ENCODE measurements around the gene INO80C.

DNA sequence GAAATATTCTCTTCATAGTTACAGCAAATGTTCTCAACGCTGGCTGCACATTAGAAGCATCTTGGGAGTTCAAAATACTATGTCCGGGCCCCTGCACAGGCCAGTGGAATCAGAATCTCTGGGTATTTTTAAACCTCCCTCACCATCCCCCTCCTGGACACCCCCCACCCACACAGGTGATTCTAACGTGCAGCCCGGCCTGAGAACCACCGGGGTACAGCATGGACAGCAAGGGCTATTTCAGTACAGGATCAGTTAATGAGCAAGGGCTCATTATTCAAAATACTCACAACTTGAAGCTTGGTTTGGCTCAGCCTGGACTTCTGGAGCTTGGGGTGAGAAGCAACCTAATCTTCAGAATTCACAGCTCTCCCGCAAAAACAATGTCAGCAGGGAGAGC, 31.4 kb downstream of the INO80C start:
- no peak for TF ChIP-seq EZH2 (IDR thresholded peaks at IDR 0.05; ENCODE audit: borderline replicate concordance, low read length)
- TF ChIP-seq, protein P1, sequence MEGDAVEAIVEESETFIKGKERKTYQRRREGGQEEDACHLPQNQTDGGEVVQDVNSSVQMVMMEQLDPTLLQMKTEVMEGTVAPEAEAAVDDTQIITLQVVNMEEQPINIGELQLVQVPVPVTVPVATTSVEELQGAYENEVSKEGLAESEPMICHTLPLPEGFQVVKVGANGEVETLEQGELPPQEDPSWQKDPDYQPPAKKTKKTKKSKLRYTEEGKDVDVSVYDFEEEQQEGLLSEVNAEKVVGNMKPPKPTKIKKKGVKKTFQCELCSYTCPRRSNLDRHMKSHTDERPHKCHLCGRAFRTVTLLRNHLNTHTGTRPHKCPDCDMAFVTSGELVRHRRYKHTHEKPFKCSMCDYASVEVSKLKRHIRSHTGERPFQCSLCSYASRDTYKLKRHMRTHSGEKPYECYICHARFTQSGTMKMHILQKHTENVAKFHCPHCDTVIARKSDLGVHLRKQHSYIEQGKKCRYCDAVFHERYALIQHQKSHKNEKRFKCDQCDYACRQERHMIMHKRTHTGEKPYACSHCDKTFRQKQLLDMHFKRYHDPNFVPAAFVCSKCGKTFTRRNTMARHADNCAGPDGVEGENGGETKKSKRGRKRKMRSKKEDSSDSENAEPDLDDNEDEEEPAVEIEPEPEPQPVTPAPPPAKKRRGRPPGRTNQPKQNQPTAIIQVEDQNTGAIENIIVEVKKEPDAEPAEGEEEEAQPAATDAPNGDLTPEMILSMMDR (IDR thresholded peaks at IDR 0.05; ENCODE audit: low read length): no peak
